ENCODE measurements around the gene ADM5.
A peak's percentile ranks its signal among the peaks of the same experiment; 100 is the strongest.

Gene ADM5

GRCh38 chr19:49689133-49690078, at the start of gene ADM5:
ADM5 (plus strand) TSS chr19:49689594; CDS start chr19:49689838, 244 bp downstream.
- Histone ChIP-seq H3K9ac (ENCODE audit: low read length) (peak within 1 kb of the TSS; percentile 55), H3K4me3 (ENCODE audit: low read length) (peak within 1 kb of the TSS; percentile 73), H3K9me3 (ENCODE audit: control insufficient read depth, low read length) (no peaks in the 10 kb centered on the region), H3K4me1 (ENCODE audit: control insufficient read depth, insufficient read depth, low read length) (peaks cover 14% of the 10 kb centered on the region), H3K36me3 (ENCODE audit: control insufficient read depth, insufficient read depth, low read length, severe bottlenecking) (peaks cover 27% of the 10 kb centered on the region), H3K27me3 (replicated peaks; ENCODE audit: control insufficient read depth, insufficient read depth, low read length) (no peaks in the 10 kb centered on the region)
- no peak for DNase-seq (ENCODE audit: low read depth)

- peak; percentile 100 for DNase-seq (ENCODE audit: low read depth)
- no peaks in the 10 kb centered on the region for H3K27me3 ChIP-seq (replicated peaks; ENCODE audit: control insufficient read depth, insufficient read depth, low read length)
- H3K4me1 ChIP-seq (ENCODE audit: control insufficient read depth, insufficient read depth, low read length), result peaks cover 43% of the 10 kb centered on the region
- peak within 1 kb of the TSS; percentile 100 for H3K9ac ChIP-seq (ENCODE audit: low read length)
- H3K4me3 ChIP-seq (ENCODE audit: low read length), result peak within 1 kb of the TSS; percentile 91
- H3K36me3 ChIP-seq (ENCODE audit: control insufficient read depth, insufficient read depth, low read length, severe bottlenecking), result peaks cover 8% of the 10 kb centered on the region
- H3K9me3 ChIP-seq (ENCODE audit: control insufficient read depth, low read length), result no peaks in the 10 kb centered on the region
Observed at GRCh38 chr19:49640113-49640898, 49.1 kb upstream of the ADM5 start, which contains the start of gene RRAS. RRAS (minus strand) TSS chr19:49640143; CDS start chr19:49640098, 45 bp downstream.

- Histone ChIP-seq H3K4me1 (ENCODE audit: control insufficient read depth, insufficient read depth, low read length) (peaks cover 34% of the 10 kb centered on the region), H3K27me3 (replicated peaks; ENCODE audit: control insufficient read depth, insufficient read depth, low read length) (no peaks in the 10 kb centered on the region), H3K36me3 (ENCODE audit: control insufficient read depth, insufficient read depth, low read length, severe bottlenecking) (peaks cover 9% of the 10 kb centered on the region), H3K9ac (ENCODE audit: low read length) (peak within 1 kb of the TSS; percentile 100), H3K4me3 (ENCODE audit: low read length) (peak within 1 kb of the TSS; percentile 98), H3K9me3 (ENCODE audit: control insufficient read depth, low read length) (no peaks in the 10 kb centered on the region)
- DNase-seq (ENCODE audit: low read depth), result peak; percentile 100
Observed at GRCh38 chr19:49641688-49642491, 47.5 kb upstream of the ADM5 start, which contains the start of gene SCAF1. SCAF1 (plus strand) TSS chr19:49642209; CDS start chr19:49645027, 2,818 bp downstream.

GRCh38 chr19:49642492-49643035, 46.8 kb upstream of the ADM5 start:
- H3K9ac ChIP-seq (ENCODE audit: low read length), result peak overlapping the region; percentile 99
- peak overlapping the region; percentile 98 for H3K4me3 ChIP-seq (ENCODE audit: low read length)
- H3K36me3 ChIP-seq (ENCODE audit: control insufficient read depth, insufficient read depth, low read length, severe bottlenecking), result peaks cover 15% of the 10 kb centered on the region
- no peaks in the 10 kb centered on the region for H3K27me3 ChIP-seq (replicated peaks; ENCODE audit: control insufficient read depth, insufficient read depth, low read length)
- DNase-seq (ENCODE audit: low read depth), result no peak
- no peaks in the 10 kb centered on the region for H3K9me3 ChIP-seq (ENCODE audit: control insufficient read depth, low read length)
- peaks cover 32% of the 10 kb centered on the region for H3K4me1 ChIP-seq (ENCODE audit: control insufficient read depth, insufficient read depth, low read length)

GRCh38 chr19:49643466-49643865, 45.9 kb upstream of the ADM5 start:
- Histone ChIP-seq H3K4me1 (ENCODE audit: control insufficient read depth, insufficient read depth, low read length) (peaks cover 29% of the 10 kb centered on the region), H3K4me3 (ENCODE audit: low read length) (peak overlapping the region; percentile 98), H3K36me3 (ENCODE audit: control insufficient read depth, insufficient read depth, low read length, severe bottlenecking) (peaks cover 15% of the 10 kb centered on the region), H3K27me3 (replicated peaks; ENCODE audit: control insufficient read depth, insufficient read depth, low read length) (no peaks in the 10 kb centered on the region), H3K9me3 (ENCODE audit: control insufficient read depth, low read length) (no peaks in the 10 kb centered on the region), H3K9ac (ENCODE audit: low read length) (peak overlapping the region; percentile 99)
- no peak for DNase-seq (ENCODE audit: low read depth)

- Histone ChIP-seq H3K9me3 (ENCODE audit: control insufficient read depth, low read length) (no peaks in the 10 kb centered on the region), H3K36me3 (ENCODE audit: control insufficient read depth, insufficient read depth, low read length, severe bottlenecking) (peaks cover 31% of the 10 kb centered on the region), H3K4me3 (ENCODE audit: low read length) (no peak overlapping the region), H3K9ac (ENCODE audit: low read length) (peak overlapping the region; percentile 22), H3K4me1 (ENCODE audit: control insufficient read depth, insufficient read depth, low read length) (peaks cover 24% of the 10 kb centered on the region), H3K27me3 (replicated peaks; ENCODE audit: control insufficient read depth, insufficient read depth, low read length) (no peaks in the 10 kb centered on the region)
- DNase-seq (ENCODE audit: low read depth), result no peak
Observed at GRCh38 chr19:49645592-49645991, 43.8 kb upstream of the ADM5 start.

GRCh38 chr19:49645995-49646394, 43.4 kb upstream of the ADM5 start:
- no peaks in the 10 kb centered on the region for H3K9me3 ChIP-seq (ENCODE audit: control insufficient read depth, low read length)
- H3K27me3 ChIP-seq (replicated peaks; ENCODE audit: control insufficient read depth, insufficient read depth, low read length), result no peaks in the 10 kb centered on the region
- no peak overlapping the region for H3K4me3 ChIP-seq (ENCODE audit: low read length)
- DNase-seq (ENCODE audit: low read depth), result no peak
- peaks cover 33% of the 10 kb centered on the region for H3K36me3 ChIP-seq (ENCODE audit: control insufficient read depth, insufficient read depth, low read length, severe bottlenecking)
- peaks cover 21% of the 10 kb centered on the region for H3K4me1 ChIP-seq (ENCODE audit: control insufficient read depth, insufficient read depth, low read length)
- H3K9ac ChIP-seq (ENCODE audit: low read length), result no peak overlapping the region

GRCh38 chr19:49646586-49646985, 42.8 kb upstream of the ADM5 start:
- no peak for DNase-seq (ENCODE audit: low read depth)
- H3K36me3 ChIP-seq (ENCODE audit: control insufficient read depth, insufficient read depth, low read length, severe bottlenecking), result peaks cover 37% of the 10 kb centered on the region
- H3K27me3 ChIP-seq (replicated peaks; ENCODE audit: control insufficient read depth, insufficient read depth, low read length), result no peaks in the 10 kb centered on the region
- peaks cover 15% of the 10 kb centered on the region for H3K4me1 ChIP-seq (ENCODE audit: control insufficient read depth, insufficient read depth, low read length)
- no peak overlapping the region for H3K9ac ChIP-seq (ENCODE audit: low read length)
- H3K9me3 ChIP-seq (ENCODE audit: control insufficient read depth, low read length), result no peaks in the 10 kb centered on the region
- H3K4me3 ChIP-seq (ENCODE audit: low read length), result no peak overlapping the region

- H3K27me3 ChIP-seq (replicated peaks; ENCODE audit: control insufficient read depth, insufficient read depth, low read length), result no peaks in the 10 kb centered on the region
- H3K9ac ChIP-seq (ENCODE audit: low read length), result no peak overlapping the region
- no peaks in the 10 kb centered on the region for H3K9me3 ChIP-seq (ENCODE audit: control insufficient read depth, low read length)
- no peak overlapping the region for H3K4me3 ChIP-seq (ENCODE audit: low read length)
- H3K36me3 ChIP-seq (ENCODE audit: control insufficient read depth, insufficient read depth, low read length, severe bottlenecking), result peaks cover 73% of the 10 kb centered on the region
- DNase-seq (ENCODE audit: low read depth), result no peak
- no peaks in the 10 kb centered on the region for H3K4me1 ChIP-seq (ENCODE audit: control insufficient read depth, insufficient read depth, low read length)
Observed at GRCh38 chr19:49651029-49651819, 38.2 kb upstream of the ADM5 start.

All from adipocyte (in vitro differentiated cells).